Neural cell (in vitro differentiated cells): ENCODE measurements around the gene EYS. TPM values are rescaled to one million over a fixed set of nuclear protein-coding genes. Genes with fewer than 3 reads are reported as not detected.
A peak's percentile ranks its signal among the peaks of the same experiment; 100 is the strongest.

ENCODE experiments used
- H2AFZ ChIP-seq: fragments of 200-600, 300-800 bp; sonication (generic), shearing (Covaris generic); 2 replicates; pipeline ENCODE4 v1.6.0; 2014; ENCODE audit warnings: low read depth, mild to moderate bottlenecking, antibody characterized with exemption, low read length, moderate library complexity
- H3F3A ChIP-seq: fragments of 200-600 bp; shearing (Covaris generic); 2 replicates; pipeline ENCODE4 v1.6.1; 2016; ENCODE audit warnings: mild to moderate bottlenecking, moderate library complexity, mixed read lengths, antibody characterized with exemption, low read length; ENCODE audit not compliant: insufficient read depth, poor library complexity, severe bottlenecking
- H3K27ac ChIP-seq: fragments of 200-600, 300-800 bp; sonication (generic), shearing (Covaris generic); 2 replicates; pipeline ENCODE4 v1.5.1; 2014; ENCODE audit warnings: mild to moderate bottlenecking, low read length, moderate library complexity
- H3K27me3 ChIP-seq: fragments of 300-800, 200-600 bp; sonication (generic), shearing (Covaris generic); 2 replicates; pipeline ENCODE4 v1.6.0; 2014; ENCODE audit warnings: mild to moderate bottlenecking, low read depth, low read length, moderate library complexity; ENCODE audit not compliant: insufficient read depth
- H3K36me3 ChIP-seq: fragments of 300-800, 200-600 bp; sonication (generic), shearing (Covaris generic); 2 replicates; pipeline ENCODE4 v1.5.1; 2014; ENCODE audit warnings: mild to moderate bottlenecking, antibody characterized with exemption, low read length, moderate library complexity; ENCODE audit not compliant: insufficient read depth
- H3K4me2 ChIP-seq: fragments of 300-800, 200-600 bp; sonication (generic), shearing (Covaris generic); 2 replicates; pipeline ENCODE4 v1.6.0; 2014; ENCODE audit warnings: mild to moderate bottlenecking, low read length
- H3K4me3 ChIP-seq: fragments of 300-800, 200-600 bp; sonication (generic), shearing (Covaris generic); 2 replicates; pipeline ENCODE4 v1.5.1; 2014; ENCODE audit warnings: mild to moderate bottlenecking, low read length, moderate library complexity
- H3K79me2 ChIP-seq: fragments of 200-600 bp; shearing (Covaris generic); replicated peaks from 2 replicates; pipeline ENCODE4 v1.6.0; 2014; ENCODE audit warnings: mild to moderate bottlenecking, low read length, moderate library complexity; ENCODE audit not compliant: insufficient read depth
- H3K9ac ChIP-seq: fragments of 300-800, 200-600 bp; sonication (generic), shearing (Covaris generic); 2 replicates; pipeline ENCODE4 v1.6.1; 2016; ENCODE audit warnings: mild to moderate bottlenecking, low read length, mixed read lengths
- H3K9me2 ChIP-seq: fragments of 200-600 bp; shearing (Covaris generic); 2 replicates; pipeline ENCODE4 v1.6.1; 2016; ENCODE audit warnings: mild to moderate bottlenecking, low read length, mixed read lengths; ENCODE audit not compliant: insufficient read depth
- H3K9me3 ChIP-seq: fragments of 200-600, 300-800 bp; sonication (generic), shearing (Covaris generic); 2 replicates; pipeline ENCODE4 v1.6.1; 2016; ENCODE audit warnings: mild to moderate bottlenecking, mixed run types, low read length, moderate library complexity, mixed read lengths
- H4K20me1 ChIP-seq: fragments of 200-600 bp; shearing (Covaris generic); 2 replicates; pipeline ENCODE4 v1.6.1; 2016; ENCODE audit warnings: mild to moderate bottlenecking, mixed run types; ENCODE audit not compliant: insufficient read depth
- EP300 ChIP-seq: fragments of 450-650 bp; conservative IDR thresholded peaks from 2 replicates; pipeline ENCODE4 v1.6.1; 2014; ENCODE audit warnings: antibody characterized with exemption, mild to moderate bottlenecking, moderate library complexity; ENCODE audit not compliant: poor library complexity, severe bottlenecking
- EZH2 ChIP-seq: fragments of 200-600, 300-800 bp; shearing (Covaris generic), sonication (generic); IDR thresholded peaks from 2 replicates; pipeline ENCODE4 v1.6.1; 2014; ENCODE audit warnings: antibody characterized with exemption, low read length, borderline replicate concordance, mild to moderate bottlenecking; ENCODE audit not compliant: insufficient read depth, poor library complexity, severe bottlenecking
- MXI1 ChIP-seq: fragments of 450-650 bp; conservative IDR thresholded peaks from 2 replicates; pipeline ENCODE4 v1.6.1; 2014; ENCODE audit warnings: antibody characterized with exemption, mild to moderate bottlenecking; ENCODE audit not compliant: poor library complexity, severe bottlenecking
- POLR2AphosphoS5 ChIP-seq: IDR thresholded peaks from 2 replicates; pipeline ENCODE4 v1.6.1; 2012
- RAD21 ChIP-seq: fragments of 450-650 bp; conservative IDR thresholded peaks from 2 replicates; pipeline ENCODE4 v1.6.1; 2014; ENCODE audit warnings: antibody characterized with exemption, mild to moderate bottlenecking, moderate library complexity
- SMC3 ChIP-seq: fragments of 450-650 bp; conservative IDR thresholded peaks from 2 replicates; pipeline ENCODE4 v1.6.1; 2014; ENCODE audit warnings: antibody characterized with exemption, mild to moderate bottlenecking, moderate library complexity; ENCODE audit not compliant: poor library complexity
- TAF1 ChIP-seq: IDR thresholded peaks from 2 replicates; pipeline ENCODE4 v1.6.1; 2012; ENCODE audit warnings: low read depth
- polyA plus RNA-seq: library from polyadenylated mRNA; depleted of rRNA; stranded (reverse); fragments of >200 nt; gene quantifications from 2 replicates; pipeline ENCODE4 v1.2.3, GENCODE V29; 2014
- TF ChIP-seq, protein P1 (sequence below): IDR thresholded peaks from 2 replicates; pipeline ENCODE4 v1.6.1; 2012; ENCODE audit warnings: borderline replicate concordance
- TF ChIP-seq, protein P2 (sequence below): fragments of 450-650 bp; IDR thresholded peaks from 2 replicates; pipeline ENCODE4 v1.5.1; 2014; ENCODE audit warnings: antibody characterized with exemption, mild to moderate bottlenecking, moderate library complexity; ENCODE audit not compliant: poor library complexity, severe bottlenecking

The EYS gene
- polyA plus RNA-seq, 1 donor from 2014 or later, result 0.38 TPM

DNA sequence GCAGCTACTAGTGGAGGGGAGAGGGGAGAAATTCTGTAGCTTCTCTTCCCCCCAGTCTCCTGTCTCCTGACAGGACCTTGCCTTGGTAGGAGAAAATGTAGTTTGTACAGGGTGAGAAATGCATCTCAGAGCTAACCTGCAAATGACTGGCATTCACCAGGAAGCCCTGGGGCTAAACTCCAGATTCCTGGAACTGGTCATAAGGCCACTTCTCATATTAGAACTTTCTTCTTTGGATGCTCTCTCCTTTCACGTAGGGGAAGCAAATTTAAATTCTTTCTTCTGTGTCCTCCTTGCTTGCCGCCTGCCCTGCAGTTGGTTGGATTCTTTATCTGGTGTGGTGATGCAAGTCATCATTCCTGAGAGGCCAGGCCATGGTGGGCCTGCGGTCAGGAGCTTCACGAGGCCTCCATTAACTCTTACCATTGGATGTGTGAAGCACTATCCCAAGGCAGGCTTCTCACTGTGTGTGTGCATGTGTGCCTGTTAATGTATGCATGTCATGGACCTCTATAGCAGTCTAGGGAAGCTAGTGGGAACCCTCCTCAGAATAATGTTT, 1889.5 kb downstream of the EYS start:
- Histone ChIP-seq H3K9me2 (no peaks in the 10 kb centered on the region), H3K4me2 (no peak overlapping the region), H3K36me3 (no peaks in the 10 kb centered on the region), H3F3A (no peaks in the 10 kb centered on the region), H3K9ac (no peak overlapping the region), H3K27me3 (no peaks in the 10 kb centered on the region), H3K27ac (no peak overlapping the region), H2AFZ (no peak overlapping the region), H3K79me2 (no peaks in the 10 kb centered on the region), H3K4me3 (no peak overlapping the region), H4K20me1 (no peaks in the 10 kb centered on the region), H3K9me3 (no peaks in the 10 kb centered on the region)
- TF ChIP-seq TAF1, result no peak
- TF ChIP-seq, protein P1, sequence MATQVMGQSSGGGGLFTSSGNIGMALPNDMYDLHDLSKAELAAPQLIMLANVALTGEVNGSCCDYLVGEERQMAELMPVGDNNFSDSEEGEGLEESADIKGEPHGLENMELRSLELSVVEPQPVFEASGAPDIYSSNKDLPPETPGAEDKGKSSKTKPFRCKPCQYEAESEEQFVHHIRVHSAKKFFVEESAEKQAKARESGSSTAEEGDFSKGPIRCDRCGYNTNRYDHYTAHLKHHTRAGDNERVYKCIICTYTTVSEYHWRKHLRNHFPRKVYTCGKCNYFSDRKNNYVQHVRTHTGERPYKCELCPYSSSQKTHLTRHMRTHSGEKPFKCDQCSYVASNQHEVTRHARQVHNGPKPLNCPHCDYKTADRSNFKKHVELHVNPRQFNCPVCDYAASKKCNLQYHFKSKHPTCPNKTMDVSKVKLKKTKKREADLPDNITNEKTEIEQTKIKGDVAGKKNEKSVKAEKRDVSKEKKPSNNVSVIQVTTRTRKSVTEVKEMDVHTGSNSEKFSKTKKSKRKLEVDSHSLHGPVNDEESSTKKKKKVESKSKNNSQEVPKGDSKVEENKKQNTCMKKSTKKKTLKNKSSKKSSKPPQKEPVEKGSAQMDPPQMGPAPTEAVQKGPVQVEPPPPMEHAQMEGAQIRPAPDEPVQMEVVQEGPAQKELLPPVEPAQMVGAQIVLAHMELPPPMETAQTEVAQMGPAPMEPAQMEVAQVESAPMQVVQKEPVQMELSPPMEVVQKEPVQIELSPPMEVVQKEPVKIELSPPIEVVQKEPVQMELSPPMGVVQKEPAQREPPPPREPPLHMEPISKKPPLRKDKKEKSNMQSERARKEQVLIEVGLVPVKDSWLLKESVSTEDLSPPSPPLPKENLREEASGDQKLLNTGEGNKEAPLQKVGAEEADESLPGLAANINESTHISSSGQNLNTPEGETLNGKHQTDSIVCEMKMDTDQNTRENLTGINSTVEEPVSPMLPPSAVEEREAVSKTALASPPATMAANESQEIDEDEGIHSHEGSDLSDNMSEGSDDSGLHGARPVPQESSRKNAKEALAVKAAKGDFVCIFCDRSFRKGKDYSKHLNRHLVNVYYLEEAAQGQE, result no peak
- TF ChIP-seq EZH2, result no peak
- TF ChIP-seq POLR2AphosphoS5, result no peak
- TF ChIP-seq EP300, result no peak
- no peak for TF ChIP-seq MXI1
- TF ChIP-seq, protein P2, sequence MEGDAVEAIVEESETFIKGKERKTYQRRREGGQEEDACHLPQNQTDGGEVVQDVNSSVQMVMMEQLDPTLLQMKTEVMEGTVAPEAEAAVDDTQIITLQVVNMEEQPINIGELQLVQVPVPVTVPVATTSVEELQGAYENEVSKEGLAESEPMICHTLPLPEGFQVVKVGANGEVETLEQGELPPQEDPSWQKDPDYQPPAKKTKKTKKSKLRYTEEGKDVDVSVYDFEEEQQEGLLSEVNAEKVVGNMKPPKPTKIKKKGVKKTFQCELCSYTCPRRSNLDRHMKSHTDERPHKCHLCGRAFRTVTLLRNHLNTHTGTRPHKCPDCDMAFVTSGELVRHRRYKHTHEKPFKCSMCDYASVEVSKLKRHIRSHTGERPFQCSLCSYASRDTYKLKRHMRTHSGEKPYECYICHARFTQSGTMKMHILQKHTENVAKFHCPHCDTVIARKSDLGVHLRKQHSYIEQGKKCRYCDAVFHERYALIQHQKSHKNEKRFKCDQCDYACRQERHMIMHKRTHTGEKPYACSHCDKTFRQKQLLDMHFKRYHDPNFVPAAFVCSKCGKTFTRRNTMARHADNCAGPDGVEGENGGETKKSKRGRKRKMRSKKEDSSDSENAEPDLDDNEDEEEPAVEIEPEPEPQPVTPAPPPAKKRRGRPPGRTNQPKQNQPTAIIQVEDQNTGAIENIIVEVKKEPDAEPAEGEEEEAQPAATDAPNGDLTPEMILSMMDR, result no peak
- no peak for TF ChIP-seq RAD21
- no peak for TF ChIP-seq SMC3

DNA sequence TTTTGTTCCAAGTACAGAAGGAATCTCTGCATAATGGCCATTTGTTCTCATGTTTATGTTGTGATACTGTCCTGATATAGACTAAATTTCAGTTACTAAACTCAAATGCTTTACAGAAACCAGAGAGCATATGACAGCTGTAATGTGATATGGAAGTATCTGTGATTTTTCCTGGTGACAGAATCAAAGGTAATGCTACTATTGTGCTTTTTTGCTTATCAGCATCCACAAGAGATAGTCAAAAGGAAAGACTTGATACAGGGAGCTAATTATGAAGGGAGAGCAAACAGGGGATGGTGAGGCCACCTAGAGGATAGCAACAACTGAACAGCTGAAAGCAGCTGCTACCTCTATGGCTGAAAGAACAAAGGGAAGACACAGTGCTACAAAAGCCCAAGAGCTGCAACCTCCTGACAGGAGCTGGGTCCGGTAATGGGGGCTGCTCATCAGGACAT, 1890.0 kb downstream of the EYS start:
- H2AFZ ChIP-seq, result no peak overlapping the region
- no peaks in the 10 kb centered on the region for H3K79me2 ChIP-seq

More for the DNA sequence above, 1890.0 kb downstream of the EYS start:
- no peak overlapping the region for H3K4me3 ChIP-seq
- TF ChIP-seq POLR2AphosphoS5 (no peak), RAD21 (peak; percentile 21), SMC3 (no peak), TAF1 (no peak), EP300 (peak; percentile 23), MXI1 (no peak), EZH2 (no peak)
- TF ChIP-seq, protein P1, result no peak
- TF ChIP-seq, protein P2, result peak; percentile 56
- no peak overlapping the region for H3K27ac ChIP-seq
- no peaks in the 10 kb centered on the region for H3K9me3 ChIP-seq
- no peaks in the 10 kb centered on the region for H3K9me2 ChIP-seq
- H3K27me3 ChIP-seq, result no peaks in the 10 kb centered on the region
- no peaks in the 10 kb centered on the region for H3F3A ChIP-seq
- H3K9ac ChIP-seq, result no peak overlapping the region
- no peak overlapping the region for H3K4me2 ChIP-seq
- no peaks in the 10 kb centered on the region for H3K36me3 ChIP-seq
- no peaks in the 10 kb centered on the region for H4K20me1 ChIP-seq
